ENCODE results near the gene TMPRSS11F. TPM values are rescaled to one million over a fixed set of nuclear protein-coding genes. Genes with fewer than 3 reads are reported as not detected.

TMPRSS11F gene
- total RNA-seq, 1 experiment from 2014 or later, result not detected

- TF ChIP-seq REST (IDR thresholded peaks at IDR 0.05; ENCODE audit: low read depth) (no peak), POLR2A (IDR thresholded peaks at IDR 0.05; ENCODE audit: borderline replicate concordance, extremely low read depth, insufficient read depth, insufficient read length) (no peak), SRF (IDR thresholded peaks at IDR 0.05; ENCODE audit: low read depth) (no peak), ATF3 (IDR thresholded peaks at IDR 0.05) (no peak), EZH2 (IDR thresholded peaks at IDR 0.05) (no peak), CBX3 (IDR thresholded peaks at IDR 0.05; ENCODE audit: low read depth) (no peak), JUND (IDR thresholded peaks at IDR 0.05) (no peak), CEBPB (IDR thresholded peaks at IDR 0.05; ENCODE audit: low read depth) (no peak), CTCF (IDR thresholded peaks at IDR 0.05 in 2 of 3, conservative IDR thresholded peaks at IDR 0.05 in 1 of 3; ENCODE audit: borderline replicate concordance in 1 of 3, insufficient read depth in 1 of 3, low read depth in 2 of 3, low read length in 2 of 3) (no peak)
Observed at GRCh38 chr4:68163754-68164153, 34.1 kb upstream of the TMPRSS11F start (continued).

GRCh38 chr4:68162196-68162595 lies 32.5 kb upstream of the TMPRSS11F start:
- ATAC-seq, result no peak
- Histone ChIP-seq H2AFZ (ENCODE audit: low read depth, low read length, poor library complexity, severe bottlenecking) (no peak overlapping the region), H3K9me3 (ENCODE audit: control insufficient read depth in 1 of 2, insufficient read depth in 1 of 2, low read depth in 1 of 2, low read length in 2 of 2) (no peaks in the 10 kb centered on the region), H3K27me3 (ENCODE audit: insufficient read depth, low read length) (no peaks in the 10 kb centered on the region), H3K9ac (ENCODE audit: low read length) (no peak overlapping the region), H3K36me3 (ENCODE audit: control insufficient read depth in 1 of 2, insufficient read depth in 2 of 2, low read length in 2 of 2) (no peaks in the 10 kb centered on the region), H3K4me2 (ENCODE audit: low read length) (no peak overlapping the region), H3K4me3 (replicated peaks in 1 of 2; ENCODE audit: low read depth in 1 of 2, low read length in 2 of 2) (no peak overlapping the region), H3K4me1 (ENCODE audit: control insufficient read depth in 1 of 2, insufficient read depth in 2 of 2, low read length in 2 of 2) (no peaks in the 10 kb centered on the region), H3K27ac (ENCODE audit: low read depth, low read length) (no peak overlapping the region), H4K20me1 (ENCODE audit: insufficient read depth) (no peaks in the 10 kb centered on the region), H3K79me2 (ENCODE audit: insufficient read depth, low read length) (no peaks in the 10 kb centered on the region), H3K9me2 (ENCODE audit: insufficient read depth) (no peaks in the 10 kb centered on the region)
- DNase-seq (ENCODE audit: low read depth, low spot score), result no peak
- no TSS peak for BruUV-seq (replicated peaks)
- intact Hi-C loops (cut with micrococcal nuclease), result no loop called here
- POLR2A ChIA-PET, result no interaction called here
- RAD21 ChIA-PET (ENCODE audit: low non-redundant PET in 1 of 2, low total read pairs in 2 of 2, uncharacterized antibody in 2 of 2, unreplicated experiment in 2 of 2), result no interaction called here
- CTCF ChIA-PET, result no interaction called here
- TF ChIP-seq FOSL1 (IDR thresholded peaks at IDR 0.05; ENCODE audit: low read depth) (no peak), SIN3A (IDR thresholded peaks at IDR 0.05; ENCODE audit: low read depth) (no peak), EGR1 (IDR thresholded peaks at IDR 0.05; ENCODE audit: low read depth) (no peak), MAX (IDR thresholded peaks at IDR 0.05) (no peak), SRF (IDR thresholded peaks at IDR 0.05; ENCODE audit: low read depth) (no peak), ZNF274 (IDR thresholded peaks at IDR 0.05; ENCODE audit: low read depth, low read length) (no peak), EZH2phosphoT487 (IDR thresholded peaks at IDR 0.05; ENCODE audit: borderline replicate concordance) (no peak), EZH2 (IDR thresholded peaks at IDR 0.05) (no peak), POLR2A (IDR thresholded peaks at IDR 0.05; ENCODE audit: borderline replicate concordance, extremely low read depth, insufficient read depth, insufficient read length) (no peak), REST (IDR thresholded peaks at IDR 0.05; ENCODE audit: low read depth) (no peak), CEBPB (IDR thresholded peaks at IDR 0.05; ENCODE audit: low read depth) (no peak), POLR2AphosphoS5 (IDR thresholded peaks at IDR 0.05; ENCODE audit: low read depth, low read length) (no peak), CBX3 (IDR thresholded peaks at IDR 0.05; ENCODE audit: low read depth) (no peak), TCF7L2 (IDR thresholded peaks at IDR 0.05; ENCODE audit: borderline replicate concordance, extremely low read depth, insufficient read depth, insufficient read length) (no peak)

Measured in HCT116 (cell line).